Testis (tissue), 2 donors: ENCODE measurements around the gene PLA1A.

Experiments used
- POLR2A ChIP-seq: fragments of 450-650 bp; IDR thresholded peaks from one replicate; pipeline ENCODE4 v1.6.1; 2017; ENCODE audit warnings: antibody characterized with exemption, mild to moderate bottlenecking, moderate library complexity
- TF ChIP-seq, protein P1 (sequence below), 3 experiments: fragments of 450-650 bp in 2 of 3; fragments of 200-600 bp in 1 of 3; sonication (generic) in 1 of 3; IDR thresholded peaks; one replicate each; pipeline ENCODE4 v1.5.1; 2016 to 2019; ENCODE audit warnings: antibody characterized with exemption in 3 of 3, mild to moderate bottlenecking in 2 of 3, moderate library complexity in 1 of 3

DNA sequence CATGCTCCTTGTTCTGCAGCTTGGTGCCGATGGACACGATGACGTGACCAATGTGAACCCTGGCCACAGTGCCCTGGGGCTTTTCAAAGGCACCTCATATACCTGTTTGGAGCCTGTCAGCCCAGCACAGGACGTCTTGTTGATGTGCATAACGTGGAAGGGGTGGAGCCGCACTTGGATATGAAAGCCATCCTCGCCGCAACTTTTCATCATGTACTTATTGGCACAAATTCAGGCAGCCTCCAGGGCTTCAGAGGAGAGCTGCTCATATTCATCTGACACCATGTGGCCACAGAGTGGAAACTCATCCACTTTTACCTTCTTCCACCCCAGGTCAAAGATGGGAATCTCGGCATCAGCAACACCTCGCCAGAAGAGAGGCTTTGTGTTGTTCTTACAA, 38.0 kb downstream of the PLA1A start:
- TF ChIP-seq POLR2A: no peak
- TF ChIP-seq, protein P1, sequence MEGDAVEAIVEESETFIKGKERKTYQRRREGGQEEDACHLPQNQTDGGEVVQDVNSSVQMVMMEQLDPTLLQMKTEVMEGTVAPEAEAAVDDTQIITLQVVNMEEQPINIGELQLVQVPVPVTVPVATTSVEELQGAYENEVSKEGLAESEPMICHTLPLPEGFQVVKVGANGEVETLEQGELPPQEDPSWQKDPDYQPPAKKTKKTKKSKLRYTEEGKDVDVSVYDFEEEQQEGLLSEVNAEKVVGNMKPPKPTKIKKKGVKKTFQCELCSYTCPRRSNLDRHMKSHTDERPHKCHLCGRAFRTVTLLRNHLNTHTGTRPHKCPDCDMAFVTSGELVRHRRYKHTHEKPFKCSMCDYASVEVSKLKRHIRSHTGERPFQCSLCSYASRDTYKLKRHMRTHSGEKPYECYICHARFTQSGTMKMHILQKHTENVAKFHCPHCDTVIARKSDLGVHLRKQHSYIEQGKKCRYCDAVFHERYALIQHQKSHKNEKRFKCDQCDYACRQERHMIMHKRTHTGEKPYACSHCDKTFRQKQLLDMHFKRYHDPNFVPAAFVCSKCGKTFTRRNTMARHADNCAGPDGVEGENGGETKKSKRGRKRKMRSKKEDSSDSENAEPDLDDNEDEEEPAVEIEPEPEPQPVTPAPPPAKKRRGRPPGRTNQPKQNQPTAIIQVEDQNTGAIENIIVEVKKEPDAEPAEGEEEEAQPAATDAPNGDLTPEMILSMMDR (IDR thresholded peaks at IDR 0.05): no peak
